GM12873 (cell line): ENCODE data around the gene AQP4.

Experiments used
- CTCF ChIP-seq: IDR thresholded peaks from 2 replicates; pipeline ENCODE4 v1.5.1; 2012; ENCODE audit warnings: low read depth, mild to moderate bottlenecking, moderate library complexity, low read length, control low read depth; ENCODE audit not compliant: insufficient read depth; ENCODE audit errors: missing control alignments

AQP4 gene

DNA sequence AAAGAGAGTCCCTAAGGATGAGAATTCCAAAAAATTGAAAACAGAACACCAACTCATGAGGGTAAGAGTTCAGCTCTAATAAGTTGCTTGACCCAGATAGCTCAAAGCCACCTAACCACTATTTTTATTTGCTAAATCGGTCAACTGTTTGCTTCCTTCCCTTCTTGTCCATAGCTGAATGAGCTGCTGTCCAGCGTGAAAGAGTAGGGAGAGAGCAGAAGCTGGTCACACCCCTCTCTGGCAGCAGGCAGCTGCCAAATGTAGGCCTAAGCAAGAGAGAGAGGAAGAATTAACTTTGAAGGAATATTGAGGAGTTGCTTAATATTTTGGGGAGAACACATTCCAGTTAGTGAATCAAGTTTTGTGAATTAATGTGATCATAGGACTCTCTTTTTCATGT lies 25.9 kb downstream of the AQP4 start:
- no peak for TF ChIP-seq CTCF

DNA sequence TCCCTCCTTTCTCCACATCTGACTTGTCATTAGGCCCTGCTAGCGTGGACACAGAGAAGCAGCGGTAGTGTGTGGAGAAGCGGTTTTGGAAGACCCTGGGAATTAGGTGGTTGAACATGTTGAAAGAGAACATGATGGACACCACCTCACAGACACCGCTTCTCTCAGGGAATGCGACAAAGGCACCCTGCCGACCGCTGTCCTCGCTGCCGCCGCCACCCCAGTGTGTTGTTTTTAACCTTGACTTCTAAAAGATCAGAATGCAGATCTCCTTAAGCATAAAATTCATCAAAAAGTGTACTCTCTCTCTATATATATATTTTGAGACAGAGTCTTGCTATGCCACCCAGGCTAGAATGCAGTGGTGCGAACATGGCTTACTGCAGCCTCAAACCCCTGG lies 33.2 kb downstream of the AQP4 start:
- no peak for TF ChIP-seq CTCF

- no peak for TF ChIP-seq CTCF
These were observed 37.9 kb downstream of the AQP4 start for GRCh38 chr18:26827581-26827980.

GRCh38 chr18:26826656-26827235 lies 38.8 kb downstream of the AQP4 start:
- no peak for TF ChIP-seq CTCF

DNA sequence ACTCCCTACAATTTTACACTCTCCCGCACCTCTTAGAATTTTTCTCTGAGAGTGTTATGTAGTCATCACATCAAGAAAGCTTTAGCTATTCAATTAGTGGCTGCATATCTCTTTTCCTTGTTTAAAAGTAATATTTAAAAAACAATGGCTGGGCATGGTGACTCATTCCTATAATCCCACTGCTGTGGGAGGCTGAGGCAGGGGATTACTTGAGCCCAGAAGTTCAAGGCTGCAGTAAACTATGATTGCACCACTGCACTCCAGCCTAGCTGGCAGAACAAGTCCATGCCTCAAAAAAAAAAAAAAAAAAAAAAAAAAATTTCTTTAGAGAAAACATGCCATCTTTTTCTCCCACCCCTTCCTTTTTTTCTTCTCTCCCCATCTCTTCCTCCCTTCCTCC lies 44.3 kb downstream of the AQP4 start:
- TF ChIP-seq CTCF: no peak

DNA sequence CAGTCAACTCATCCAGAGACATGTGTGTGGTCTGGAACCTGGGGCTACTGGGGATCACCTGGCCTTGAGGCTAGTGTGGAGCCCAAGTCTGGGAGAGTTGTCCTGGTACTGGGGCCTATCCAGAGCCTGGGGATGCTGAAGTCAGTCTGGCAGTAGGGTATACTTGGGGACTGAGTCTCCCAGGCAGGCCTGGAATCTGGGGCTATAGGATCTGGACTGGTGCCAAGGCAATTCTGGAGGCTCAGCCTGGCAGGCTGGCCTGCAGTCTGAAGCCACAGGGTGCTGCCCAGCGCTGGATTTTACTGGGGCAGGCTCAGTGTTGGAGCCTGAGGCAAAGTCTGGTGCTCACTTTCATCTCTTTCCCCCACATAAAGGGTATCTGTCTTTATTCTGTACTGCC lies 46.5 kb downstream of the AQP4 start:
- TF ChIP-seq CTCF: no peak

DNA sequence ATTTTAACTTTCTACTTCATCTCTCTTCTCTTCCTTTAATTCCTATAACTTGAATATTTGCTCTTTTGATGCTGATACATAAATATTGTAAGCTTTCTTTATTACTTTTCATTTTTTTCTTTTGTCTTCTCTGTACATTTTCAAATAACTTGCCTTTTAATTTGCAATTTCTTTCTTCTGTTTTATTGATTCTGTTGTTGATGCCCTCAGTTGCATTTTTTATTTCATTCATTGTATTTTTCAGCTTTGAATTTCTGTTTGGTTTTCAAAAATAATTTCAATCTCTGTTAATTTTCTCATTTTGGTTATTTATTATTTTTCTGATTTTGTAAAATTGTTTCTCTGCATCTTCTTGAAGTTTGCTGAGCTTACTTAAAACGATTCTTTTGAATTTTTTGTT lies 47.0 kb downstream of the AQP4 start:
- no peak for TF ChIP-seq CTCF
